ENCODE measurements around the gene PBX2.
"Not testable (repeated sequence)": the region's sequence is repeated elsewhere in the genome, so short reads cannot be mapped to it uniquely, and the experiment has no call there.

The PBX2 gene, protein sequence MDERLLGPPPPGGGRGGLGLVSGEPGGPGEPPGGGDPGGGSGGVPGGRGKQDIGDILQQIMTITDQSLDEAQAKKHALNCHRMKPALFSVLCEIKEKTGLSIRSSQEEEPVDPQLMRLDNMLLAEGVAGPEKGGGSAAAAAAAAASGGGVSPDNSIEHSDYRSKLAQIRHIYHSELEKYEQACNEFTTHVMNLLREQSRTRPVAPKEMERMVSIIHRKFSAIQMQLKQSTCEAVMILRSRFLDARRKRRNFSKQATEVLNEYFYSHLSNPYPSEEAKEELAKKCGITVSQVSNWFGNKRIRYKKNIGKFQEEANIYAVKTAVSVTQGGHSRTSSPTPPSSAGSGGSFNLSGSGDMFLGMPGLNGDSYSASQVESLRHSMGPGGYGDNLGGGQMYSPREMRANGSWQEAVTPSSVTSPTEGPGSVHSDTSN

DNA sequence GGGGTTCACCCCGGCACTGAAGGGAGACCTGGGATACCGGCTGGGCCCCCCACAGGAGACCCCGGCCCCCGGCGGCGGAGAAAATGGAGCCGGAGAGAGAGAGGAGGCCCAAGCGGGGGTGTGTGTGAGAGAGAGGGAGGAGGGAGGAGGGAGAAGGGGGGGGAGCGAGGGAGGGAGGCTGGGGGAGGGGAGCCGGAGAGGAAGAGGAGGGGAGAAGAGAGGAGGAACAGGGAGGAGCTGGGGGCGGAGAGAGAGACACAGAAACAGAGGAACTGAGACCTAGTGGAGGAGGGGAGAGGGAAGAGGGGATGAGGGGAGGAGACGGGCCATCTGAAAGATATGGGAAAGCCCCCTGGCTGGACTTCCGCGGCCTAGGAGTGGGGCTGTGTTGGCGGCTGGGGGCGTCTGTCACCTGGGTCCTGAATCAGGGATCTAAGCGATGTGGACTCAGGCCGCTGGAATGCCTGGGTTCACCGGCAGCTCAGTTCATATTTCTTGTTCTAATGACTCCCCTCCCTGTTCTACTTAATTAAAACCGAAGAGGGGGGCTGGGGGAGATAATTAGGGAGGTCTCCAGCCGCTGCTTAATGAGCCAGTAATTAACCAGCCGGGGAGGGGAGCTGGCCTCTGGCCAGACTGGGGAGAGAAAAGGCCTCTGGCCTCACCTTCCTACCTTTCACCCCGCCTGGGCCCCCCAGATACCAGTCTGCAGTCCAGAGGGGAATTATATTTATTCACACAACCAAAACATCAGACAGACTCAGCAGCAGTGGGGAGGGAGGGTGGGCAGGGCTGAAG, at the start of gene PBX2:
Gene PBX2 (minus strand): TSS at position 149 of the 798 bp plus-strand sequence. CDS start 287 bp downstream, outside the sequence.
- DNase-seq, result peak; percentile 76

DNA sequence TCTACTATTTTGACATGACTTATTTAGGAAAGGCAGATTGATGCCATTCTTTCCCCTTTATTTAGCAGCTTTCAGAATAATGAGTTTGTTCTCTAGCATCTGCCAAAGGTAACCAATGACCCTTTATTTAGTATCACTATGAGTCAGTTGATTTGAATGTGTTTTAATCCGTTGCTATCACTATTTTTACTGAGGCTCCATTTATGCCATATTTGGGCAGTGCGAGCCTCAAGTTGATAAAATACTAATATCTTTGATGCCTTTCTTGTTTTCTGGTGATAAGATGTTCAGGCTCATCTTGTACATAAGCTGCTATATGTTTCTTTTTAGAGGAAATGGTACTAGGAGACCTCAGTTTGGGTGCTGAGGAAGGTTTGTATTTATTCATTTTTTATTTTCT, 49.5 kb upstream of the PBX2 start:
- no peak for DNase-seq

DNA sequence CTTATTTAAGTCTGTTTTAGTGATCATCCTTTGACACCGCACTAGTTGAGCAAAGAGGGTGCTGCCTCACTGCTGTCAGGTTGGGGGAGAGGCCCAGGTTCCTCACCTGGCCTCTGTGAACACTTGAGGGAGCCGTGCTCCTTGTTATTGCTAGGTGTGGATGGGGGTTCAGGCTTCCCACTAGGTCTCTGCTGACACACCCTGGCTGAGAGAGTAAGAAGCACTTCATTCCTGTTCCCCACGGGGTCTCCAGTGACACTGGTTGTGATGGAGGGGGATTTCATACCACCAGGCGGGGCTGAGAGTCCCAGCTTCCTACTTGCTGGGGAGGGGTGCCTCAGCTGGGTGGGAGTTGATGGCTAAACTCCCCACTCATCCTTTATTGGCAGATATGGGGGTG, 44.9 kb upstream of the PBX2 start:
- no peak for DNase-seq

DNA sequence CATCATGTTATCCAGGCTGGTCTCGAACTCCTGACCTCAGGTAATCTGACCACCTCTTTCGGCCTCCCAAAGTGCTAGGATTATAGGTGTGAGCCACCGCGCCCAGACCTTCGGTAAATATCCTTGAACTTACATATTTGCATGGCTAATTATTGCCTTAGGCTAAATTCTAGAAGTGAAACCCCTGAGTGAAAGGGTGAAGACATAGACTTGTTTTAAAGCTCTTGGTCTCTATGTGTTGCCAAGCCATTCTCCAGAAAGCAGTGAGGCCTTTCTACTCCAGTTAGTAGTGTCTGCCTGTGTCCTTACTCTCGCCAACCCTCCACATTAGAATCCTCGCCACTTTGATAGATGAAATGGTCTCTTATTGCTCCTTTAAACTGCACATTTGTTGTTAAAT, 36.4 kb upstream of the PBX2 start:
- DNase-seq, result no peak

DNA sequence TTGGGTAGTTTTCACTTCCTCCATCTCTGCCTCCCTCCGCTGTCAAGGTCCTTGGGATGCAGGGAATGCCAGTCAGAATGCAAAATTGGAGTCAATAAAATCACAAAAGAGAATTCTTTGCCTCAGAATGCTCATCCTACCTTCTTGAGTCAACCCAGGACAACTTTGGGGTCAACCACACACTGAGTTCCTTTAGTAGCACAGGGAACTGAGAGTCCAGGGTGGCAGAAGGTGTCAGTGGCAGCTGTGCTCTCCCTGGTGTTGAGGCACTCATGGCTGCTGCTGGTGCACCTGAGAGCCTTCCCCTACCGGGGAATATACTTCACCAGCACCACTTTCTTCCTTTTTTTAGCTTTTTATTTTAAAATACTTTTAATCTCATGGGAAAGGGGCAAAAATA, 34.7 kb upstream of the PBX2 start:
- no peak for DNase-seq

DNA sequence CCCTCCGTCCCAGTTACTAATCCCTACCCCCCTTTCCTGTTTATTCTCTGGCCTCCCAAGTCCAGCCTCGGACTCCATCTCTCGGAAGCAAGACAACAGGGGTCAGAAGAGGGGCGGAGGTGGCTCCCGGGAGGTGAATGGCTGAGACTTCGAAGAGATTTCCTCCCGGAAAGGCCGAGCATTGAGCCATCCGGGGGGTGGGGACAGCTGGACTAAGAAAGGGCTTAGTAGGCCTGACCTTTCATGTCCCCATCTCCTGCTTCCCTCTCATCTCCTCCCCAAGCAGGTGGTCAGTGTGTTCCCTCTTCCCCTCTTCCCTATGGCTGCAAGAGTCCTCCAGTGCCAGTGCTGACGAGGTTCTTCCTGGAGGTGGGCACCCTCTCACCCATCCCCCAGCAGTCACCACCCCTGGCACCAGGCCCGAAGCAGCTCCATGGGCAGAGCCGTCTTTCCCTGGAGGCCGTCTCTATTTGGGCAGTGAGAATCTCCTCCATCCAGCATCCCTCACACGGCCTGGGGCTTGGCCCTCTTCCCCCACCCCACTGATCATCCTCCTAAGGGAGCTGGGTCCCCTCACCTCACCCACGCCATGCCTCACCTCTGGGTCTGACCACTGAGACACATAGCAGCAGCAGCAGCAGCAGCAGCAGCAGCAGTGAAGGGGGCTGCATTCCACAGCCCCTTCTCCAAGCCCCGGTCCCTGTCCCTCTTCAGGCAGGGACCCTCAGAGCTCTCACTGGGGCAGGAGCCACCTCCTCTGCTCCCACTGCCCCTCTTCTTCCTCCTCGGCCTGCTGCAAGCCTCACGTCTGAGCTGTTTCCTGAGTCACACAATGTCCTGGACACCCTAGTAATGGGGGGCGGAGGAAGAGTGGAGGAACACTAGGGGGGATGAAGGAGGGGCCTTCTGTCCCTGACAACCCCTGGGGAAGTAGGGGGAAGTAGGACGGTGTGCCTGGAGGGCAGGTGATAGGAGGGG, 33.5 kb upstream of the PBX2 start, which contains the start of gene NOTCH4:
Gene NOTCH4 (minus strand): TSS at position 810 of the 978 bp plus-strand sequence. CDS start 139 bp downstream, at position 671.
- DNase-seq, result no peak

DNA sequence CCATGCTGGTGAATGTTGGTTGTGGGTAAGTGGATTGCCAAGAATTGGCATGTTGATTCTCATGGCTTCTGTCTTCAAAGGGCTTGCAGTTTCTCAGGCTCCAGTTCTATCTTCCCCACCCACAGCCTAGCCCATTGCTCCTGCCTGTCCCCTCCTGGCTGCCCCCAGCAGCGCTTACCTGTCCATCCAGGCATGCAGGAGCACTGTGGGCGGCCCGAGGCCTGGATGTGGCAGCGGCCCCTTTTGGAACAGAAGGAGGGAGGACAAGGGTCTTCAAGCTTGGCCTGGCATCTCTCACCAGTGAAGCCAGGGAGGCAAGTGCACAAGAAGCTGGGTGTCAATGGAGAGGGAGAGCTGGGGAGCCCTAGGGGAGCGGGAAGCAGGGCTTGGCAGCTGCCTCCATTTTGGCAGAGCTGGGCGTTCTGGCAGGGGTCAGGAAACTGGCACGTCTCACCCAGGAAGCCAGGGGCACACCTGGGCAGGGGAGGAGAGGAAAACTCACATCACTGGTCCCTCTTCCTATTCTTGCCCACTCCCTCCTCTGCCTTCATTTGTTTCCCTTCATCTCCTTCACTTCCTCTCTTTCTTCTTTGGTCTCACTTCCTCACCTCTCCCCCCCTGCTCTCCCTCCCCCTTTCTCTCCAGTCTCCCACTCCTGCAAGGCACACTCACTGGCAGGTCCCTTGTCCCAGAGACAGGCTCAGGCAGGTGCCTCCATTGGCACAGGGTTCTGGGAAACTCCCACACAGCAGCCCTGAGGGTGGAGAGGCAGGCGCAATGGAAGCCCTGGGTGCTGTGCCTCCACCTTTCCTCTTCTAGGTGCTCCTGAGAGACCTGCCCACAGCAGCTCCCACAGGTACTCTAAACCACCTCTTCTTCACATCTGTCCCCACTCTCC, 32.6 kb upstream of the PBX2 start:
- no peak for DNase-seq

DNA sequence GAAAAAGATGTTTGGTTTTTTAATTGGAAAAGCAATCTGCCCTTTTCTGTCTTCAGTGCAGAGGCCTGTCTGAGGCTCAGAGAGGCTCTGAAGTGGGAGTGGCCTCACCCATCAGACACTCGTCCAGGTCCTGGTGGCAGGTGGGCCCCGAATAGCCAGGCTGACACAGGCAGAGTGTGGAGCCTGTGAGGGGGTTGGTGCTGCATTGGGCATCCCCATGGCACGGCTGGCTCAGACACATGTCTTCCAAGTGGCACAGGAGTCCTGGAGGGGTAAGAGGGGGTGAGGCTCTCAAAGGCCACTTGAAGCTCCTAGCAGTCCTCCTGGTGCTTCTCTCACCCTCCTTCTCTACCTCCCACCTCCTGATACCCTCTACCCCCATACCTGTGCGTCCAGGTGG, 30.0 kb upstream of the PBX2 start:
- DNase-seq, result no peak

DNA sequence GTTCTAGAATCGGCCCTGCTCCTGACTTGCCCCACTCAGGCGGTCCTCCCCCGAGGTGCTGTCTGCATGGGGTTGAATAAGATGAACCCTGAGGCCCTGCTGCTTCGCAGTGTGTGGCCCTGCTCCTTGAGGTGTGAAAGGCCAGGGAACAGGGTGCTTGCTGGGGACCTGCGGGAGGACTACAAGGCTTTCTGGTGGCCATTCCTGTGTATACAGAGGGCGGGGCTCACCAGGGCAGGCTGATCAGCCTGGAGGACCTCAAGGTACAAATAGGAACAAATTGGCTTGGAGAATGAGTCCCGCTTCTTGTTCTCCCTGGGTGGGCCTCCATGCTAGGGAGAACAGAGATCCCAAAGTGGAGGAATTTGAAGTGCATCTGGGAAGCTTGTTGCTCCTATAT, 28.2 kb upstream of the PBX2 start:
- no peak for DNase-seq

DNA sequence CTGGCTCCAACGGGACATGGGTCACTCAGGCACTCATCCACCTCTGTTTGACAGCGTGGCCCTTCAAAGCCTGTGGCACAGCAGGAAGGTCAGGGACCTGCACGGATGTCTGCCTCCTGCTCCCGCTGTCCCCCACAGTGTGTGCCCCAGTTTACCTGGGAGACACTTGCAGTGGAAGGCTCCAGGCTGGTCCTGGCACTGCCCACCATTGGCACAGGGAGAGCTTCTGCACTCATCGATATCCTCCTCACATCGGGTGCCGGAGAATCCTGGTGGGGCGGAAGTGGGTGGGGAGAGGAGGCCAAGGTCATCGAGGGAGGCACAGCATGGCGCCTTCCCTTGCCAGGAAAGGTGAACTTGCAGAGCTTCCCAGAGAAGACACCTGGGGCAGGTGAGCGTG, 27.0 kb upstream of the PBX2 start:
- no peak for DNase-seq

DNA sequence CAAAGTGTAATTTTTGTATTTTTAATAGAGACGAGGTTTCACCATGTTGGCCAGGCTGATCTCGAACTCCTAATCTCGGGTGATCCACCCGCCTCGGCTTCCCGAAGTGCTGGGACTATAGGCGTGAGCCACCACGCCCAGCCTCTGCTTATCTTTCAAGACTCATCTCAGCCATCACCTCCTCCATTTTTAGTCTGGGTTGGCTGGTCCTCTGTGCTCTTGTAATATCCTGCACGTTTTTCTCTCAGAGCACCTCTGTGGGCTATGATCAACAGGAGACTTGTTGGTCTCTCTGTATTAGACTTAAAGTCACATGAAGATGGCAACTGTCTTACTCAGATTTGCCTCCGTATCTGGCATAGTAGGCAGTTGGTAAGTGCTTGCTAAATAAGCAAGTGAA, 26.3 kb upstream of the PBX2 start:
- DNase-seq, result no peak

DNA sequence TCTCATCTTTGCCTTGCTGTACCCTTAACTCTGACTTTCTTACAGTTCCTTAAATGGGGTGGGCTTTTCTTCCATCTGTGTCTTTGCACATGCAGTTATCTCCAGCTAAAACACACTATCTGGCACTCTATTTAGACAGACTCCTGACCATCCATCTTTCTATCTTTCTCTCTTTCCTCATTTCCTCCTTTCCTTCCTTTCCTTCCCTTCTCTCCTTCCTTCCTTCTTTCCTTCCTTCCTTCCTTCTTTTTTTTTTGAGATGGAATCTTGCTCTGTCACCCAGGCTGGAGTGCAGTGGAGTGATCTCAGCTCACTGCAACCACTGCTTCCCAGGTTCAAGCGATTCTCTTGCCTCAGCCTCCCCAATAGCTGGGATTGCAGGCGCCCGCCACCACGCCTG, 25.6 kb upstream of the PBX2 start:
- DNase-seq, result no peak

DNA sequence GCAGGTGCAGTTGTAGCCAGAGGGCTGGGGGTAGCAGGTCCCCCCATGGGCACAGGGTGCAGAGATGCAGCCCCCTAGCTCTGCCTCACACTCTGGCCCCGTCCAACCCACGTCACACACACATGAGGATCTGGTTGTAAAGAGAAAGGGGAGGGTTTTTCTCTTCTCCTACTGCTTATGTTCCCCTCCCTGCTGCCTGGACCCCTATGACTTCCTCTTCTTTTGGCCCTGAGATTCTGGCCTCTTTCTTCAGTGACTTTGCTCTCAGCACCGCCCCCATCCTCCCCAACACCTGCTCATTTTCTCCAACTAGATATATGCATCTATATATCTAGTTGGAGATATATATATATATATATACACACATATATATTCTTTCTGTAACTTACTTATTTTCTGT, 24.1 kb upstream of the PBX2 start:
- DNase-seq, result no peak

DNA sequence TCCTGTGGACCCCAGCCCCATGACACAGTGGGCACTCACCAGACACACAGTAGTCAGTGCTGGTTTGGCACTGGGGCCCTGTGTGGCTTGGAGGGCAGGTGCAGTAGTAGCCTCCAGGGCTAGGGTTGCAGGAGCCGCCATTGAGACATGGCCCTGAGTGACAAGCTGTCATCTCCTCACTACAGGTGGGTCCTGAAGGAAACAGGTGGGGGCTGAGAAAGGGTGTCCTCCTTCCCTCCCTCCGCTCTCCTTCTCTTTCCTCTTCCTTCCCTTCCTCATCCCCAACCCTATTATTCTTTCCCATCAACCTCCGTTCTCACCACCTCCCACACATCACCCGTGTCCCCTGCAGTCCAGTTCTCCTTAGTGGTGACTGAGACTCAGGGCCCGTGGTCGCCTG, 23.6 kb upstream of the PBX2 start:
- no peak for DNase-seq

DNA sequence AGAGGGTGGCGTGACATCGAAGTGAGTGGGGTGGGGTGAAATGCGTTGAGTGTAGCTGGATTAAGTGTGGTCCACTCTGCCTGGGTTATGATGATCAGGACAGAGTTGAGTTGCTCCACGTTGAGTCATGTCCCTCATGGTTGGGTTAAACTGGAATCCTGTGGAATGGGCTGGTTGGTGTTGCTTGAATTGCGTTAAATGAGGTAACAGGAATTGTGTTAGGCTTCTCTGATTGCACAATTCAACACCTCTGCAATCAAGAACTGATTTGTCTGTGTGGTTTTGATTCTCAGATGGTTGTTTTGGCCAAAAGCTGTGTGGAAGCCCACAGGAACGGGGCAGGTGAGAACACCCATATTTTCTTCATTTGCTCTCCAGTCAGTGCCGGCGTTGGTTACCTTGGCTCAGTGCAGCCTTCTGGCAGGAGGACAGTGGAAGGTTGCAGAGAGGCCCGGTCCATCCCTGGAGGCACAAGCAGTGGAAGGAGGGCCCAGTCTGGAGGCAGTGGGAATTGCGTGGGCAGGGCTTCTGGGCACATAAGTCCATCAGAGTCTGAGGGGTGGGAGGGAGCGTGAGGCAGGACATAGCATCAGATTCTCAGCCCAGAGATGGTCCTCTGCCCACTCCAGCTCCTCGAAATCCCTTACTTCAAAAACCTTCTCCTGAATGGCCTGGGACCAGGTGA, 22.2 kb upstream of the PBX2 start:
- DNase-seq, result no peak

DNA sequence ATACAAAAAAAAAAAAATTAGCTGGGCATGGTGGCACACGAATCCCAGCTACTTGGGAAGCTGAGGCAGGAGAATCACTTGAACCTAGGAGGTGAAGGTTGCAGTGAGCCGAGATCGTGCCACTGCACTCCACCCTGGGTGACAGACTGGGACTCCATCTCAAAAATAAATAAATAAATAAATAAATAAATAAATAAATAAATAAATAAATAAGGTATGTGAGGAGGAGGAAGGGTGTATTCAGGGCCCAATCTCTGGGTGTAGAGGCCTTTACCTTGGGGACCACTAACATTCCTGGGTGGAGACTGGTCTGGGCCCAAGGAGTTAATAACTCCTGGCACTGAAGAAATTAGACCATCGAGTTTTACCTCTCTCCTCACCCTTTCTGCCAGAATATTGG, 21.4 kb upstream of the PBX2 start:
- DNase-seq, result not testable (repeated sequence)

DNA sequence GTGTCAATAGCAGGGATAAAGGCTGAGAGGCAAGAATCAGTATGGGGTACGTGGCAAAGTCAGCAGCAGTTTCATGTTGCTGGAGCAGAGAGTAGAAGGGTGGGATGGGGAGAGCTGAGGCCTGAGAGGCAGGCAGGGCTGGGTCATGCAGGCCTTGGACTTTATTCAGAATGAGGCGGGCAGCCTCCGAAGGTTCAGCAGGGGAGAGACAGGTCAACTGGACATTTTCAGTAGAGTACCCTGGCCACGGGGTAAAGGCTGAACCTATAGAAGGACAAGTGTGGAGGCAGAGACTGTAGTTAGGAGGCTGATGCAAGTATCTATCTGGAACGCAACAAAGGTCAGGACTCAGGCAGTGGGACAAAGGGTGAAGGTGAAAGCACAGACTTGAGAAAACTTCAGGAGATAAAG, 20.2 kb upstream of the PBX2 start:
- no peak for DNase-seq

DNA sequence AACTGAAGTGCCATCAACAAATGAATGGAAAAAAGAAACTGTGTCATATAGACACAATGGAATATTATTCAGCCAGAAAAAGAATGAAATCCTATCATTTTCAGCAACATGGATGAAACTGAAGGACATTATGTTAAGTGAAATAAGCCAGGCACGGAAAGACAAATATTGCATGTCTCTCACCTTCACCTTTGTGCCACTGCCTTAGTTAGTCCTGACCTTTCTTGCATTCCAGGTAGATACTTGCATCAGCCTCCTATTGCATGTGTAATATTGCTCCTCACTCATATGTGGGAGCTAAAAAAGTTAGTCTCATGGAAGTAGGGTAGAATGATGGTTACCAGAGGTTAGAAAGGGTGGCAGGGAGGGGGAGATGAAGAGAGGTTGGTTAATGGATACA, 19.0 kb upstream of the PBX2 start:
- no peak for DNase-seq

DNA sequence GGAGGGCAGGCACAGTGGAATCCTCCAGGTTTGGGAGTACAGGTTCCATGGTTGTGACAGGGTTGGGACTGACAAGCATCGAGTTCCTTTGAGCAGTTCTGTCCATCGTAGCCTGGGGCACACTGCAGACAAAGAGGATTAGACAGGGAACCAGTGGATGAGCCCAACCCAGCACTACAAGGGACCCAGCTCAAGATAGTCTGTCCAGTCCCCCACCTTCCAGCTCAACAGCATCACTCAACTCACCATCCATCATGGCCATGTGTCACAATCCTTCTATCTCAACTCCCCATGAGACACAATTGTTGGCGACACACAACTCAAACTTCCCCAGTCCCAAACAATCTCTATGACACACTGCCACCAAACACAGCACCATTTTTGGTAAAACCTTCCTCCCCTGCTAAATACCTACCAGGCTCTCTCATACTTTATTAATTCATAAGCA, 14.3 kb upstream of the PBX2 start:
- no peak for DNase-seq

DNA sequence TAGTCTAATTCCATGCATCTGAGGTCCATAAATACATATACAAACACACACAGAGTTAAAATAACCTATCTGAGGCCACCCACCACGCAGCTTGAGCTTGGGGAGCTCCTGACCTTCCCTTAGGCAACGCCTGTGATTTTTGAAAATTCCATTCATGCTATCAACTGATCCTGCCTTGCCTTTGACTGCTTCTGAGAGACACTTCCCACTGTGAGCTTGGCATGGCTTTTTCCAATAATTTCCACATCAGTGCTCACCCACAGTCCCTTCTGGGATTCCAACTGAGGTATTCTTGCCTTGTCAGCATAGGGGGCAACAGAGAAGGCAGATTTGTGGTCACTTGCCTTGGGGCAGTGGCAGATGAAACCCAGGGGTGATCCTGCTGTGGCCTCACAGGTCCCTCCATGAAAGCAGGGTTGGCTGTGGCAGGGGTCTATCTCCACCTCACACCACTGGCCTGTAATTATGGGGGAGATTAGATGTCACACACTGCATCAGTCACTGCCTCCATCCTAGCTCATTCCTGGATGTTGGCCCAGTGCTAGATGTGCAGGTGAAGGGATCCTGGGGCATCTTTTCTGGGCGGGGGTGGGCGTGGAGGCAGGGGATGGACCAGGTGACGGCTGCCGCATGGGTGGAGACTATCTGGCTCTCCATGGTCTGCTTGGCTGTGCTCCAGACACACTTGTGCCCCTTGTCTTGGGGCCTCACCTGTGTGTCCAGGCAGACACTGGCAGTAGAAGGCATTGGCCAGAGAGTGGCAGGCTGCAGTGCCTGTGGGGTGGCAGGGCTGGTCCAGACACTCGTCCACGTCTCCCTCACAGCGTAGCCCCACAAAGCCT, 13.6 kb upstream of the PBX2 start:
- DNase-seq, result no peak

Data from activated CD4-positive, alpha-beta T cell treated with anti-CD3 and anti-CD28 coated beads for 1 hour (primary cell).